ENCODE data around the gene SUSD6.
A peak's percentile ranks its signal among the peaks of the same experiment; 100 is the strongest.
"Not testable (repeated sequence)": the region's sequence is repeated elsewhere in the genome, so short reads cannot be mapped to it uniquely, and the experiment has no call there.

Gene SUSD6

GRCh38 chr14:69593018-69593677, 18.2 kb upstream of the SUSD6 start:
- no peaks in the 10 kb centered on the region for H3K9me3 ChIP-seq (replicated peaks; ENCODE audit: low read length)
- H3K27me3 ChIP-seq (ENCODE audit: control insufficient read depth, insufficient read depth, low read length), result peaks cover 23% of the 10 kb centered on the region
- peak overlapping the region; percentile 34 for H3K4me2 ChIP-seq (ENCODE audit: low read length)
- no peaks in the 10 kb centered on the region for H3K4me1 ChIP-seq (ENCODE audit: control insufficient read depth, insufficient read depth, low read length)
- no peak overlapping the region for H3K9ac ChIP-seq (ENCODE audit: low read depth, low read length)
- no peaks in the 10 kb centered on the region for H3K36me3 ChIP-seq (ENCODE audit: insufficient read depth, low read length)
- H3K4me3 ChIP-seq (ENCODE audit: low read length), result no peak overlapping the region

- no peak overlapping the region for H3K4me3 ChIP-seq (ENCODE audit: low read length)
- no peaks in the 10 kb centered on the region for H3K4me1 ChIP-seq (ENCODE audit: control insufficient read depth, insufficient read depth, low read length)
- H3K36me3 ChIP-seq (ENCODE audit: insufficient read depth, low read length), result no peaks in the 10 kb centered on the region
- peaks cover 14% of the 10 kb centered on the region for H3K27me3 ChIP-seq (ENCODE audit: control insufficient read depth, insufficient read depth, low read length)
- no peaks in the 10 kb centered on the region for H3K9me3 ChIP-seq (replicated peaks; ENCODE audit: low read length)
- H3K9ac ChIP-seq (ENCODE audit: low read depth, low read length), result no peak overlapping the region
- no peak overlapping the region for H3K4me2 ChIP-seq (ENCODE audit: low read length)
These were observed 16.6 kb upstream of the SUSD6 start for GRCh38 chr14:69594846-69595245.

GRCh38 chr14:69595336-69595735, 16.1 kb upstream of the SUSD6 start:
- no peaks in the 10 kb centered on the region for H3K36me3 ChIP-seq (ENCODE audit: insufficient read depth, low read length)
- no peaks in the 10 kb centered on the region for H3K4me1 ChIP-seq (ENCODE audit: control insufficient read depth, insufficient read depth, low read length)
- no peaks in the 10 kb centered on the region for H3K9me3 ChIP-seq (replicated peaks; ENCODE audit: low read length)
- no peak overlapping the region for H3K4me2 ChIP-seq (ENCODE audit: low read length)
- peaks cover 14% of the 10 kb centered on the region for H3K27me3 ChIP-seq (ENCODE audit: control insufficient read depth, insufficient read depth, low read length)
- no peak overlapping the region for H3K4me3 ChIP-seq (ENCODE audit: low read length)
- no peak overlapping the region for H3K9ac ChIP-seq (ENCODE audit: low read depth, low read length)

DNA sequence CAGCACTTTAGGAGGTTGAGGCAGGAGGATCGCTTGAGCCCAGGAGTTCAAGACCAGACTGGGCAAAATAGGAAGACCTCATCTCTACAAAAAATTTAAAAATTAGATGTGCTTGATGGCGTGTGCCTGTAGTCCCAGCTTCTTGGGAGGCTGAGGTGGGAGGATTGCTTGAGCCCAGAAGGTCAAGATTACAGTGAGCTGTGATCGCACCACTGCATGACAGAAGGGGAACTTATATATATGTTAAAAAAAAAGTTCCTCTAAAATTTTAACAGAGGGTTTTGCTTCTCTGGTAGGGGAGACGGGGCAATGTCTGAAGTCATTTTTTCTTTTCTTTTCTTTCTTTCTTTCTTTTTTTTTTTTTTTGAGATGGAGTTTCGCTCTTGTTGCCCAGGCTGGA, 12.0 kb upstream of the SUSD6 start:
- not testable (repeated sequence) for H3K4me1 ChIP-seq (ENCODE audit: control insufficient read depth, insufficient read depth, low read length); H3K27me3 ChIP-seq (ENCODE audit: control insufficient read depth, insufficient read depth, low read length); H3K9ac ChIP-seq (ENCODE audit: low read depth, low read length); H3K36me3 ChIP-seq (ENCODE audit: insufficient read depth, low read length); H3K4me2 ChIP-seq (ENCODE audit: low read length); H3K9me3 ChIP-seq (replicated peaks; ENCODE audit: low read length); H3K4me3 ChIP-seq (ENCODE audit: low read length)

DNA sequence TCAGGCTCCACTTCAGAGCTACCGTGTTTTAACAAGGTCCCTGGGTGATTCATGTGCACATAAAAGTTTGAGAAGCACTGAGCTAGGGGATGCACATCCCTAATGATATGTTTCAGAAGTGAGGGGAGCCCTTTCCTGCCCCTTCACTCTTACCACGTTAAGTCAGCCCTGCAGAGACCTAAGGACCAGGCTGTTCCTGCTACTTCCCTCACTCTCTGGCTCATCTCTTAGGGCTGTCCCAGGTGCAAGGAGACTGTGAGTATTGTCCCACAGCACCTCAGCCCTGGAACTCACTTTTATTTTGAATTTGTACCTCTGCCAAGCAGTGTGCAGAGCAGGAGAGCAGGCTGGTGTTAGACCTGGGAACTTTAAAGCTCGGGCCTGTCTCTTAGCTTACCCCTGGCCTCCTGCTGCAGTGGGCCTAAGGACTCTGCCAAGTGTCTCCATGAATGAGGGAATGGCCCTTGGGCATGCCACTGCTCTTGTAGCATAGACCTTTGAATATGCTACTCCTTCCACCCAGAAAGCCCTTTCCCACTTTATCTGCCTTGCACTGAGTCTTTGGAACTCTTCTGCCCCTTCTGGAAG, 11.0 kb upstream of the SUSD6 start:
- peaks cover under 1% of the 10 kb centered on the region for H3K27me3 ChIP-seq (ENCODE audit: control insufficient read depth, insufficient read depth, low read length)
- H3K9me3 ChIP-seq (replicated peaks; ENCODE audit: low read length), result no peaks in the 10 kb centered on the region
- no peak overlapping the region for H3K9ac ChIP-seq (ENCODE audit: low read depth, low read length)
- H3K36me3 ChIP-seq (ENCODE audit: insufficient read depth, low read length), result no peaks in the 10 kb centered on the region
- H3K4me3 ChIP-seq (ENCODE audit: low read length), result no peak overlapping the region
- no peaks in the 10 kb centered on the region for H3K4me1 ChIP-seq (ENCODE audit: control insufficient read depth, insufficient read depth, low read length)
- no peak overlapping the region for H3K4me2 ChIP-seq (ENCODE audit: low read length)

DNA sequence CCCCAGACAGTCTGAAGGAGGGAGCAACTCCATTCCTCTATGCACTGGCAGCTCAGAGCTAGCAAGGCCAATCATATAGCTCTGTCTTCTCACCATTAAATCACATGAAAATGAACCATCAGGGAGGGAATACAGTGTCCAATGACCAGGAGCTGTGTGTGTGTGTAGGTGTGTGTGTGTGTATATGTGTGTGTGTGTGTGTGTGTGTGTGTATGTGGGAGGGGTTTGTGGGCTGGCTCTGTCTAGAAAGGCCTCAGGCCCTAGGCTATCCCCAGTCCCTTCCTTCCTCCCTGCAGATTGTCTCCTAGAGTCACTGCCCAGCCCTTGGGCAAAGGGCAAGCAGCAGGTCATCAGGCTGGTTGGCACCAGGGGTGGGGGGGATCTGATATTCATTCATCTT, 5.7 kb upstream of the SUSD6 start:
- no peak overlapping the region for H3K9ac ChIP-seq (ENCODE audit: low read depth, low read length)
- H3K27me3 ChIP-seq (ENCODE audit: control insufficient read depth, insufficient read depth, low read length), result no peaks in the 10 kb centered on the region
- no peak overlapping the region for H3K4me2 ChIP-seq (ENCODE audit: low read length)
- H3K36me3 ChIP-seq (ENCODE audit: insufficient read depth, low read length), result no peaks in the 10 kb centered on the region
- no peaks in the 10 kb centered on the region for H3K9me3 ChIP-seq (replicated peaks; ENCODE audit: low read length)
- H3K4me3 ChIP-seq (ENCODE audit: low read length), result no peak overlapping the region
- peaks cover 8% of the 10 kb centered on the region for H3K4me1 ChIP-seq (ENCODE audit: control insufficient read depth, insufficient read depth, low read length)

DNA sequence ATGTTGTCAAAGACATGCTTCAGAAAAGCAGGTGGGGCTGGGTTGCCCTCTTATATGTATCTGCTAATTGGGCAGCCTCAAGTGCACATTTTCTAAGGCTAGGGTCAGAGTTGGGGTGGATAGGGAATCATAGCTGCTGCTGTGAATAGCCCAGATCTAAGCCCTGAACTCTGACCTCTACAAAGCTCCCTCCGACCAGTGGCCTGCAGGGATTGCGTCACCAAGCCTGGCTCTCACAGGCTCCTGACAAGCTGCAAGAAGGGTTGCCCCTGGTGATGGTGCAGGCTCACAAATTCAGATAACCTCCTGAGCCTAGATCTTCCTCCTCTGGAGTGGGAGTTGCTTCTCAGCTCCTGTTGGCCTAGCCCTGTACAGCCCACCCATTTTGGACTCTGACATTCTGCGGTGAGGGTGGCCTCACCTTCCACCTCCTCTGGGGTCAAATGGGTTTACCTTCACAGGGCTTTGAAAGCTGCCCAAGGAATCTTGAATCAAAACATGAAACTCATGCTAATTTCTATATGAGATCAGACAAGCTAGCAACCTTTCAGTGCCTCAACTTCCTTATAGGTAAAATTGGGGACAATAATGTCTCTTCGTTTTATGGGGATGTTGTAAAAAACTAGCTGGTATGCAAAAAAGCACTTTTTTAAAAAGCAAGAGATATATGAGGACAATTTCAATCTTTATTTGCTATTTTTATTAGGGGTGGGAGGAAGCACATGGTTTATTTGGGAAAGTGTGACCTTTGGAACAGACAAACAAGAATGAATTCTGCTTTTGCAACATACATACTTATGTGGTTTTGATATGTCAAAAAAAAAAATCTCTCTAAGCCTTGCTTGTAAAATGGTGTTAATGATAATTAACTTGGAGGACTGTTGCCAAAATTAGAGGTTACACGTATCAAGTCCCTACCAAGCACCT, 4.9 kb upstream of the SUSD6 start:
- Histone ChIP-seq H3K4me2 (ENCODE audit: low read length) (no peak overlapping the region), H3K9ac (ENCODE audit: low read depth, low read length) (no peak overlapping the region), H3K36me3 (ENCODE audit: insufficient read depth, low read length) (no peaks in the 10 kb centered on the region), H3K27me3 (ENCODE audit: control insufficient read depth, insufficient read depth, low read length) (no peaks in the 10 kb centered on the region), H3K4me1 (ENCODE audit: control insufficient read depth, insufficient read depth, low read length) (peaks cover 9% of the 10 kb centered on the region), H3K4me3 (ENCODE audit: low read length) (no peak overlapping the region), H3K9me3 (replicated peaks; ENCODE audit: low read length) (no peaks in the 10 kb centered on the region)

- H3K27me3 ChIP-seq (ENCODE audit: control insufficient read depth, insufficient read depth, low read length), result no peaks in the 10 kb centered on the region
- peaks cover 24% of the 10 kb centered on the region for H3K4me1 ChIP-seq (ENCODE audit: control insufficient read depth, insufficient read depth, low read length)
- peak overlapping the region; percentile 79 for H3K4me3 ChIP-seq (ENCODE audit: low read length)
- no peaks in the 10 kb centered on the region for H3K9me3 ChIP-seq (replicated peaks; ENCODE audit: low read length)
- no peaks in the 10 kb centered on the region for H3K36me3 ChIP-seq (ENCODE audit: insufficient read depth, low read length)
- H3K9ac ChIP-seq (ENCODE audit: low read depth, low read length), result peak overlapping the region; percentile 80
- H3K4me2 ChIP-seq (ENCODE audit: low read length), result peak overlapping the region; percentile 85
These were observed 1.1 kb upstream of the SUSD6 start for GRCh38 chr14:69610020-69610873.

- peak overlapping the region; percentile 80 for H3K9ac ChIP-seq (ENCODE audit: low read depth, low read length)
These were observed 573 bp upstream of the SUSD6 start for GRCh38 chr14:69610874-69611171.

DNA sequence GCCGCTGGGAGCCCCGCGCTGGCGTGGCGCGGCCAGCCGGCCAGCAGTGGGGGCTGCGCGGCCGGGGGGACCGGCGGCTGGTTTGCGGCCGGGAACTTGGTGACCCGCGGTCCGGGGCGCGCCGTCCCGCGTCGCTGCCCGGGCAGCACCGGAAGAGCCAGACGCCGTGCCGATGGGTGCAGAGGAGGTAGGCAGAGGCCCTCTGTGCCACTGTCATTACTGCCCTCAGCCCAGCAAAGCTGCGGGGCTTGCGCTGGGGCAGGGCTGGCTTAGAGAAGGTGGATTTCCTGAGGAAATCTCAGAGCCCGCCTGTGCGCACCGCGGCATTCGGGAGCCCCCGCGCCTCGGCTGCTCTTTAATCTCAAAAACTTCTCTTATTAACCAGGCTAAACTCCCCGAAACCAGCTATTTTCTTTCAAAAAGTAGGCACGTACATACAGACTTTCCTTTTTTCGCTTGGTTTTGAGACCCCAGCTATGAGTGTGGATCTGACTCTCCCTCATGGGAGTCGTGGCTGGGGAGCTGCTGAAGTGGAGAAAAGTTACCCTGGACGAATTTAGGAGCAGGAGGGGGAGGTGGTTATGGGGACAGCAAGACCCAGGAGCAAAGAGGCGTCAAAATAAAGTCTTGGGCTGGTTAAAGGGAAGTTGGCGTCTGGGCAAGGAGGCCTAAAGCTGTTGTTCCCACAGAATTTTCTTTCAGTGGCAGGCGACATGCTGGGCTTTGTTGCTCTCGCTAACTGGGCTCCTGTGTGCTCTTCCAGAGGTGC, 802 bp downstream of the SUSD6 start:
- no peaks in the 10 kb centered on the region for H3K9me3 ChIP-seq (replicated peaks; ENCODE audit: low read length)
- peak overlapping the region; percentile 92 for H3K9ac ChIP-seq (ENCODE audit: low read depth, low read length)
- H3K4me2 ChIP-seq (ENCODE audit: low read length), result peak overlapping the region; percentile 91
- H3K4me1 ChIP-seq (ENCODE audit: control insufficient read depth, insufficient read depth, low read length), result peaks cover 42% of the 10 kb centered on the region
- H3K27me3 ChIP-seq (ENCODE audit: control insufficient read depth, insufficient read depth, low read length), result no peaks in the 10 kb centered on the region
- peak overlapping the region; percentile 89 for H3K4me3 ChIP-seq (ENCODE audit: low read length)
- no peaks in the 10 kb centered on the region for H3K36me3 ChIP-seq (ENCODE audit: insufficient read depth, low read length)

More at GRCh38 chr14:69610874-69611171, 573 bp upstream of the SUSD6 start:
- Histone ChIP-seq H3K4me3 (ENCODE audit: low read length) (peak overlapping the region; percentile 79), H3K27me3 (ENCODE audit: control insufficient read depth, insufficient read depth, low read length) (no peaks in the 10 kb centered on the region), H3K36me3 (ENCODE audit: insufficient read depth, low read length) (no peaks in the 10 kb centered on the region), H3K9me3 (replicated peaks; ENCODE audit: low read length) (no peaks in the 10 kb centered on the region), H3K4me2 (ENCODE audit: low read length) (peak overlapping the region; percentile 85), H3K4me1 (ENCODE audit: control insufficient read depth, insufficient read depth, low read length) (peaks cover 30% of the 10 kb centered on the region)

Data from skeletal muscle satellite cell (primary cell).